ENCODE data around the gene ZNF354C.
A peak's percentile ranks its signal among the peaks of the same experiment; 100 is the strongest.
"Not testable (repeated sequence)": the region's sequence is repeated elsewhere in the genome, so short reads cannot be mapped to it uniquely, and the experiment has no call there.

The ZNF354C gene

DNA sequence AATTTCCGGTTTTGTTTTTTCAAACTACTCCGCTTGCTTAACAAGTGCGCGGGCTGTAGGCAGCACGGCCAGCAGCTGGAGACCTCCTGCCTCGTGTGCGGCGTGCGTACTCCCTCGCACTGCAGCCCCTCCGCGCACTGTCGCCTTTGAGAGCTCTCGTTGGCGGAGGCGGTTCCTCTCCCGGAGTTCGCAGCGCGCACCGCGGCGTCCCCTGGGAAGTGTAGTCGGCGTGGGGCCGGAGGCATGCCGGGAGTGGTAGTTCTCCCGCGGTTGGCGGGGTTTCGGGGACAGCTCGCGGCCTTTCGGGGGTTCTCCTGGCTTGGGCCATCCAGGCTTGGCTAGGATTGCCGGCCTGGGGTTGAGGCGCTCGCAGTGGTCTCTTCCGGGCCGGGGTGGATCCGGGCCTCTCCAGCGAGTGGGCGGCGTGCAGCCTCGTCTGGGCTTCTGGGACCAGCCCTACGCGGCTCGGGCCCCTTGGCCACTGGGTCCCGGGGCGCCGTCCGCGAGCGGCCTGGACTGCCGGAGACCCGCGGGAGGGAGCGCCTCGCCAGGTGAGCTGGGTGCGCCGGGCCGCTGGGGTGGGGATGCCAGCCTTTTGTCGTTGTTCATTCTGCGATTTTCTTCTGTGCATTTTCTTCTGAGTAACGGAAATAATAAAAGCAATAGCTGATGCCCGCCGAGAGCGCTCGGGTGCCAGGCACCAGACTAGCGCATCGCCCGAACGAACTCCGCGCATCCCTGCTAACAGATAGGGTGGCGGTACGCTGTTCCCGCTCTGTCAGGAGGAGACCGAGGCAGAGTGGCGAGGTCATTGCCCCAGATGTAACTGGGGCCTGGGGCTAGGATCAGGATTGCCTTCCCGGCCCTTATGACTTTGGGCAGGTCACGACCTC, at the start of gene ZNF354C:
Gene ZNF354C (plus strand): TSS at position 258 of the 893 bp plus-strand sequence. CDS start 1,696 bp downstream, outside the sequence.
- peak; percentile 90 for DNase-seq

DNA sequence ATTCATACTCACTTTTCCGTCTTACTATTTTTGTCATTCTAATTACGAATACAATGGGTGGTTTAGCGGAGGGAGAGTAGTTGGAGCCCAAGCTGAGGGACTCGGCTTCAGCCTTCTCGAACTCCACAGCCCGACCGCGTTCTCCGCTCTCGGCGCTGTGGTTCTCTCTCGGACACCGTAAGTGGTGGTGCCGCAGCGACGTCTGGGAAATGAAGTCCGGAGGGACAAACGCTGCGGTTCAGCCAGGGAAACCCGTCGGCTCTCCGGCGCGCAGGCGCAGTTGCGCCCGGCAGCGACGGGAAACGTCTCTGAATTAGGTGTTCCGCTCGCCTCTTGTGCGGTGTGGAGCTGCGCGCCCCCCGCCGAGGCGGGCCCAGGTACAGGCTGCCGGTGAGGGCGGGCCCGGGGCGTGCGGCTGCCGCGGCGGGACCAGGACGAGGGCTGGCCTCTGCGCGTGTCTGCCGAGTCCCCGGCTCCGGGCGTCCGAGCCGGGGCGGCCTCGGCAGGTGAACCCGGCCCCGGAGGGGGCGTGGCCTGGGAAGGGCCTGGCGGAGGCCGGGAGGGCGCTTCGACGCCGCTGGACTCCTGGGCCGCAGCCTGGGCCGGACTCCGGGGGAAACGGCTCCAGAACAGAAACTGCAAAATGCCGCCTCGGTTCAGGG, 36.5 kb upstream of the ZNF354C start, which contains the start of gene ZNF879:
Gene ZNF879 (plus strand): TSS at position 277 of the 662 bp plus-strand sequence. CDS start 1,201 bp downstream, outside the sequence.
- peak; percentile 98 for DNase-seq

DNA sequence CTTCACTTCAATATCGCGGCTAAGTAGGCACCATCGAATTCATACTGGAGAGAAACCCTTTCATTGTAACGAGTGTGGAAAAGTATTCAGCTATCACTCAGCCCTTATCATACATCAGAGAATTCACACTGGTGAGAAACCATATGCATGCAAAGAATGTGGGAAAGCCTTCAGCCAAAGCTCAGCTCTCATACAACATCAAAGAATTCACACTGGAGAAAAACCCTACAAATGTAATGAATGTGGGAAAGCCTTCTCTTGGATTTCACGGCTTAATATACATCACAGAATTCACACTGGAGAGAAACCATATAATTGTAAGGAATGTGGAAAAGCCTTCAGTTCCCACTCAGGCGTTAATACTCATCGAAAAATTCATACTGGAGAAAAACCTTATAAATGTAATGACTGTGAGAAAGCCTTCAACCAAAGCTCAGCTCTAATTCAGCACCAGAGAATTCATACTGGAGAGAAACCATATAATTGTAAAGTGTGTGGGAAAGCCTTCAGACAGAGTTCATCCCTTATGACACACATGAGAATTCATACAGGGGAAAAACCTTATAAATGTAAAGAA, 27.1 kb upstream of the ZNF354C start:
- no peak for DNase-seq

DNA sequence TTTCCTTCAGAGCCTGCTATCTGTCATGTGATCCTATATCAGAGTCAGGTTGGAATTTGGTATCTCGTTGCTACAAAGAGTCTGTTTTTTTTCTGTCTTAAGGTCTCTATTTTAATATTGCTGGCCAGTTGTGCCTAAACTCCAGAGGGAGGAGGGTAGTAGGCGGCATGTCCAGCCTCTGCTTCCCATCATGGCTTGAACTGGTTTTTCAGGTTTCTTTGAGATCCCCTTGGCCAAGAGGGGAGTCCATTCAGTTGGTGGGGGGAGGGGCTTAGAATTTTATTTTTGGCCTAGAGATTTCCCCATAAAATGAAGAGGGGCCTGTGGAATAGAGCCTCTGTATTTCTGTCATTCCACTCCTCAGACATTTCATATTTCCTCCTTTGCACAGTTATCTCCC, 15.4 kb upstream of the ZNF354C start:
- DNase-seq: no peak

DNA sequence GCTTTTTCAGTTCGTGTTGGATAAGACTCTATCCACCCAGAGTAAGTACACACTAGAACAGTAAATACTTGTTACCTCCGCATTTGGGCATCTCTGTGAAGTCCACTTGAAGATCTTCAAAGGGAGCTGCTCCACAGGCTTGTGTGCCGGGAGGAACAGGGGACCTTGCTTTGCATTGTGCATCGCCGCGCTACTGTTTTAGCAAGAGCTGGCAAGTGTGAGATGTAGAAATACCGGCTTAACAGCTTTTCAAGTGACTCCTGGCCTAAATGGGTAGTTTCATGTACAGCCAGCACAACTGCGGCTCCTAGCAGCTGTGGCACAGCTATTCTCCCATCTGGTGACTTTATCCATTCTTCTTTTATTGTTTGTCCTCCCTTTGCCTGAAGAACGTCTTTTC, 8.4 kb upstream of the ZNF354C start:
- no peak for DNase-seq

DNA sequence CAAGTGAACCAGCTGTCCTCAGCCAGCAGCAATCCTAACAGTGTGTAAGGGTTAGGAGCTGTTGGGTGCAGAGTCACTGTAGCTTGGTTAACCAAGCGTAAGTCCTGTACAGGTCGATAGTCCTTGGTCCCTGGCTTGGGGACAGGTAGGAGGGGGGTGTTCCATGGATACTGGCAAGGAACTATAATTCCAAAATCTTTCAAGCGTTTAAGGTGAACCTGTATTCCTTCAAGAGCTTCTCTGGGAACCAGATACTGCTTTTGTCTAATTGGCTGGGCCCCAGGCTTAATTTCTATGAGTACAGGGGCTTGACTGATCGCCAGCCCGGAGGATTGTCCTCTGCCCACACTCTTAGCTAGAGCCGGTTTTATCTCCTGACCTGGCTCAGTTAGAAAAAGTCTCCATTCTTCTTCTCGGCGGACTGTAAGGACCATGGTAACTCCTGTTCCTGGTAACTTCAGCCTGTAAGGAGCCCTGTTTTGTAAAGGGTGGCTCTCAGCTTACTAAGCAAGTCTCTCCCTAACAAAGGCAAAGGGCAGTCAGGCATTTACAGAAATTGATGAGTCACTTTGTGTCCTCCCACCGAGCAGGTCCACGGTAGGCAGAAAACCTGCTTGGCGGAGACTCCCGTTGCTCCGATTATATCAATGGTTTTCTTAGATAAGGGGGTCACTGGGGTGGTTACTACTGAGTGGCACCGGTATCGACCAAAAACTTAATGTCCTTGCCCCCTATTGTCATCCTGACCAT, 6.0 kb upstream of the ZNF354C start:
- DNase-seq: no peak

DNA sequence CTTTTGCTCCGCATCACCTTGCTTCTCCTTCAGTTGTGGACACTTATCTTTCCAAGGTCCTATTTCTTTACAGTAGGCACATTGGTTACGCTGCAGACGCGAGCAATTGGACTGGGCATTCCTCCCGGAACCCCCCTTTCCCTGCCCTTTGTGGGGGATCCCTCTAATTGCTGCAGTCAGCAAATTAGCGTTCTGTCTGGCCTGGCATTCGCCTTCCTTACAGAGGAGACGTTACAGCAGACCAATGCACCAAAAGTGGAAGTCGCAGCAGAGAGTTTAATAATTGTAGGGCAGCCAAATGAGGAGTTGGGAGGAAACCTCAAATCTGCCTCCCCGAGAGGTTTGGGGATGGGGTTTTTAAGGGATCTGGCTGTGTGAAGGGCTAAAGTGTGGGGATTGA, 5.3 kb upstream of the ZNF354C start:
- no peak for DNase-seq

DNA sequence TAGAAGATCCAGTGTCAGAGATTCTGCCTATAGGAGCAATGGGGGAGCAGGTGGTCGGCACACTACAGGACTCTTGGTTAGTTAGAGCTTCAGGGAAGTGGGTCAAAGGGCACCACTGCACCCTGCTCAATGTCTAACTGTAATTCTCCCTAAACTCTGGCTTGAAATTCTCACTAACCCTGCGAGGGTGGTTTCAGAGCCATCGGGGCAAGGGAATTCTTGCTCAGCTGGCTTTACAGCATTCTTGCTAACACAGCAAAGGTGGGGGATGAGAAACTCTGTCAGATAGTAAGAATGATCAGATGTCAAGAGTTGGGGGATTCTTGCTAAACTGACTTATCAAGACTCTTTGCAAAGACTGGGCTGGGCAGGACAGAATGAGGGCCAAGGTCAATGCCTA, 4.7 kb upstream of the ZNF354C start:
- no peak for DNase-seq

DNA sequence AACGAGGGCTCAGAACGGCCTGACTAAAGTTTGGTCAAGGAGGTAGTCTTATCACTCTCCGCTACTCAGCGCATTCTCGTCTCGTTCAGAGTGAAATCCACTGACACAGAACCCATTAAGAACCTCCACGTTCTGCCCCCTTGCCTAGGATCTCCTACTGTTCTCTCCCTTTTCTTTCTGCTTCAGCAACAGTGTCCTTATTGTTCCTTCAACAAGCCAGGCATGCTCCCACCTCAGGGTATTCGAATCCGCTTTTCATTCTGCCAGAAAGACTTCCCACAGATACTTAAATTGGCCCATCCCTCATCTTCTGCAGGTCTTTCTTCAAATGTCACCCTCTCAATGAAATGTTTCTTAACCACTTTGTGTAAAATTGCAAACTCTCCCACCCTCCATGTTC, 4.3 kb upstream of the ZNF354C start:
- DNase-seq: no peak

DNA sequence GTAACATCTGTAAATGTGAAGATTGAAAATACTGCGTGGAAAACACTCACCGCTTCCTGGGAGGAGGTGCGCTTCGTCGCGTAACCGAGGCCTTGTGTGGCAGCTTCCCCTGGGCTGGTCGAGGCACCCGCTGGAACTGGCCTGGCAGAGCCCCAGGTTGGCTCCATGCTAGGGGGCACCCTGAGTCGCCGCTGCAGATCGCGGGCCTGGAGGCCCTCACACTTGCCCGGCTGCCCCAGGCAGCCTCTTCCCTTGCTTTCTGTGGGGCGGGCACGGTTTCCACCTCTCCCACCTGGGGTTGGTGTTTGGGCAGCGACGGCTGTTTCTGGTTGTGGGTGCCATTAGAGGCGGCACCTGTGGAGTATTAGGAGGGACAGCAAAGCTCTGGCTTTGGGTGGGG, 852 bp downstream of the ZNF354C start:
- no peak for DNase-seq

DNA sequence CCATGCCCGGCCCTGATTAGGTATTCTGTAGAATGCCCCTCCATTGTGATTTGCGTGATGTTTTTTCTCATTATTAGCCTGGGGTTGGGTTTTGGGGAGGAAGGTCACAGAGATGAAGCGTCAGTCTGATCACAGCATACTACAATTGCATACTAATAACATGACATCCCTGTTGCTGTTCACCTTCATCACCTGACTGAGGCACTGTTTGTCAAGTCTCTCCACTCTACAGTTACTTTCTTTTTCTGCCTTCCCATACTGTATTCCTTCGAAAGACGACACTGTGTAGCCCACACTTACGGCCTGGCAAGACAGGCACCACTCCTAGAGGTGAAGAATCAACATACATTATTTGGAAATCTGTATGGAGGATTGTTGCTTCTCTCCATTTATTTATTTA, 5.5 kb downstream of the ZNF354C start:
- DNase-seq: no peak

DNA sequence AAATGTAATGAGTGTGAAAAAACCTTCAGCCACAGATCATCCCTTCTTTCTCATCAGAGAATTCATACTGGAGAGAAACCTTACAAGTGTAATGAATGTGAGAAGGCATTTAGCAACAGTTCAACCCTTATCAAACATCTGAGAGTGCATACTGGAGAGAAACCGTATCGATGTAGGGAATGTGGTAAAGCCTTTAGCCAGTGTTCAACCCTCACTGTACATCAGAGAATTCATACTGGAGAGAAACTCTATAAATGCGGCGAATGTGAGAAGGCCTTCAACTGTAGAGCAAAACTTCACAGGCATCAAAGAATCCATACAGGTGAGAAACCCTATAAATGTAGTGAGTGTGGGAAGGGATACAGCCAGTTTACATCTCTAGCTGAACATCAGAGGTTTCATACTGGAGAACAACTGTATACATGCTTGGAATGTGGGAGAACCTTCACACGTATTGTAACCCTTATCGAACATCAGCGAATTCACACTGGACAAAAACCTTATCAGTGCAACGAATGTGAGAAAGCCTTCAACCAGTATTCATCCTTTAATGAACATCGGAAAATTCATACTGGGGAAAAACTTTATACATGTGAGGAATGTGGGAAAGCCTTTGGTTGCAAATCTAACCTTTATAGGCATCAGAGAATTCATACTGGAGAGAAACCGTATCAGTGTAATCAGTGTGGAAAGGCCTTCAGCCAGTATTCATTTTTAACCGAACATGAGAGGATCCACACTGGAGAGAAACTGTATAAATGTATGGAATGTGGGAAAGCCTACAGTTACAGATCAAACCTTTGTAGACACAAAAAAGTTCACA, 19.2 kb downstream of the ZNF354C start:
- no peak for DNase-seq

DNA sequence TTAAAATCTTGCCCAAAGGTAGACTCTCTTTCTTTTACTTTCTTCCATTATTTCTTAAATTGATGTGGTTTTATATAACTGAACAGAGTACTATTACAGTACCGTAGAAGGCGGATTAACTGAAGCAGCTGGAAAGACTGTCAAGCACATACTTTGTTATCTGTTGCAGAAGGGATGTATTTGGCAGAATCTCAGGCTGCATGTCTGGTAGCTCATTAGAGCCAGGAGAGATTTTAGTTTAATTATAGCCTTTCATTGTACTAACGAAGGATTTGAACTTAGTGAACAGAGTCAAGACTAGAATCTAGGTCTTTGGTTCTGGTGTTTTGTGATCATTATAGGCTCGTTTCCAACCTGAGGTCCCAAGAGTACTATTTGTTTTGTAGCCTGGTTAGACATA, 20.6 kb downstream of the ZNF354C start:
- DNase-seq: no peak

DNA sequence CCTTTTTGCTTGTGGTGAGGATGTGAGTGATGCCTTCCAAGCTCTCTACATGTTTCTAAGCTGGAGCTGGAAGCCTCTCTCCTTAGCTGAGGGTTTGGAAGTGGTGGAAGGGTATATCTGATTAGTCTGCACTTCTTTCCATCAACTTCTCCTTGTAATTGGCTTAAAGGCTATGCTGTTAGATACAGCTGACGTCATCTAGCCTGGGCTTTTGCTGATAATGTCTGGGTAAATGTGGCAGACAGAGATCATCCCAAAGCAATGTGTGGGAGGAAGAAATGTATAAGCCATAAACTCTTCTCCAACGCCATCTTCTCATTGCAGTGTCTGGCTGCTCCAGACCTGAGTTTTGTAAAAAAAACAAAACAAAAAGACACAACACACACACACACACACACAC, 29.3 kb downstream of the ZNF354C start:
- no peak for DNase-seq

DNA sequence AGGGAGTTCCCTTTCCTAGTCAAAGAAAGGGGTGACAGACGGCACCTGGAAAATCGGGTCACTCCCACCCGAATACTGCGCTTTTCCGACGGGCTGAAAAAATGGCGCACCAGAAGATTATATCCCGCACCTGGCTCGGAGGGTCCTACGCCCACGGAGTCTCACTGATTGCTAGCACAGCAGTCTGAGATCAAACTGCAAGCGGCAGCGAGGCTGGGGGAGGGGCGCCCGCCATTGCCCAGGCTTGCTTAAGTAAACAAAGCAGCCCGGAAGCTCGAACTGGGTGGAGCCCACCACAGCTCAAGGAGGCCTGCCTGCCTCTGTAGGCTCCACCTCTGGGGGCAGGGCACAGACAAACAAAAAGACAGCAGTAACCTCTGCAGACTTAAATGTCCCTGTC, 41.1 kb downstream of the ZNF354C start:
- not testable (repeated sequence) for DNase-seq

DNA sequence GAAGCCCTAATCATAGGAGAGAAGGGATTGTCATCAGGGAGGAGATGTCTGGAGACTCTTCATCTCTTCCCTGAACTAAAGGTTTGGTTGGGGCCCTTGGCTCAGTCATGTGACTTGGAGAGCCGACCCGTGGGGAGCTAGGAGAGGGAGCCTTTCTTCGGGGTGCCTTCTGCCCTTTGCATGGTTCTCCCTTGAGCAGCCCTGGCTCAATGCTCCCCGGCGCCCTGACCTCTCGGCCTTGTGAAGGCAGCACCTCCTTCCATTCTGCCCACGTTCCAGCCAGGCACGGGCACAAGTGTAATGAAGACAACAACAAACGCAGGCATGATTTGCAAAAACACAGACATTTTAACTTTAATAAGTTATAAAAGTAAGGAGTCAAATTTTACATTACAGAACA, 50.4 kb downstream of the ZNF354C start:
- DNase-seq: no peak

DNA sequence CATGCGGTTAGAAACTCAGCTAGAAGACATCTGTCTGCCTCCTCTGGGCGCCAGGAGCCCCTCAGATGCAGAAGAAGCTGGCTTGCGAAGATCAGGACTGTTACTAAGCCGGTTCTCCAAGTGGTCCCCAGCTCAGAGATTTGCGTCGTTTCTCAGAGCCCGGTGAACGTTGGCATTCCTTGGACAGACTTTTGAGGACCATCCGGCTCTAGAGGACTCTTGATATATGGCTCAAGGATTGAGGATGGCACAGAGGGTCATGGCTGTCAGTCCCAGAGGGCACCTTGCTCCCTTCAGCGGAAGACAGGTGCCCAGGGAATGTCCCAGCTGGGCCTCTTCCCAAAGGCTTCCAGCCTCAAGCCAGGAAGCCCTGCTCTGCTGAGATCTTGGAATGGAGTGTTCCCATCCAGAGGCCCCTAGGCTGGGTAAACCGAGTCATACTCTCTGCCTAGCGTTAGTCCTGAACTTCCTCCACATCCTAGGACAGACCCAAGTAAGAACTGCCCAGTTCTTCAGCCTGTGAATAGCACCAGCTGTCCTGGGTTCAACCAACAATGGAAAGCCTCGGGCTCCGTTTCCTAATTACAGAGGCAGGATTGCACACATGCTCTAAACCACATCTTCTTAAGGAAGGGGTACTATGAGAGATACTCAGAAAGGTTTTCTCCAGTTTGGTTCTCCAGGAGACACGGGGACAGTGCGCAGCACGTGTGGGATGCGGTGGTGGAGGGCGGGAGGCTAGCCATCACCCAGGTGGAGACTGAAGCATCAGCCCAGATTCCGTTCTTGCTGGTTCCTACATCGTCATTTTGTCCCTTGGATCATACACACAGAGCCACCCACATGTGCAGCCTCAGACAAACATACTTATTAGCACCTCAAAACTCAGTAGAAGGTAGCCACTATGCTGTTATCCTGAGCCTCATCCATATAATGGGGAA, 51.4 kb downstream of the ZNF354C start:
- DNase-seq: no peak

DNA sequence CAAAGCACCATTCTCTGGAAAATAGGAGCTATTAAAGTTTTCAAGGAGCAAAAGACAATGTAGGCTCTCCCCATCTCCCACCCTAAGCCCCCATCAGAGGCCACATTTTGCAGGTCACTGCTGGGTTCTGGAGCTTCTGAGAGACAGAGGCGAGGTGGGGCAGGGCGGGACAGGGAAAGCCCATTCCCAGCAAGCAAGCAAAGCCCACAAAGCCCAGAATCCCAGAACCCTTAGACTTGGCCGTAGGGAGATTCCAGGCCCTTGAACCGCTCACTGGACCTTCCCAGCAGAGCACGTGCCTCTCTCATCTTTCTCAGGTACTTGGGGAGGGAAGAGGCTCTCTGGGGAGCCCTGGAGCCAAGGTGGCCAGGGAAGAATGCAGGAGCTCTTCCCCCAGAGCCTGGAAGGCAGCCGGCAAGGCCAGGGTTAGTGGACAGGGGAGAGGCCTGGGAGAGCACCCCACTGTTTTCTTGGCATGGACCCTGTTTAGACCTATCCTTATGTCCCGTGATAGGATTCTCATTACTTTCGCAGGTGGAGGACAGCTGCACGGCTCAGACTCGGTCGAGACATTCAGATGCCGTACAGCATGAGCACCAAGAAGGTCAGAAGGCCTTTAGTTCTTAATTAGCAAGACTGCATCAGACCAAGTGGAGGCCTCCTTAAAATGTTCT, 52.4 kb downstream of the ZNF354C start:
- no peak for DNase-seq

DNA sequence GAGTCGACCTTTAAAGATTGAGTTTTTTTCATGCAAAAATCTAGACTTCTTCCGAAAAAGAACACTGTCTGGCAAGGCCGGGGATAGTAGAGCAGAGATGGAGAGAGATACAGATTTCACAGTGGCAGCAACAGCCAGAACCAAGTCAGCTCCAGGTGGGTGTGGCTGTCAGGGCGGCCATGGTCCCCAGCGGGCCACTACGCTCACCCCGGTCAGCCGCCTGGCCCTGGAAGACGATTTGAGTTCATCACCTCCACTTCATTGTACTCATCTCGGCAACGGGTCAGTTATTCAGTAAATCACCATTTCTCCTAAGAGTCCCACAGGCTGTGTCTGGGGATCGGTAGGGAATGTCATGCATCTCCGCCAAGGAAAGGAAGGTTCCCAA, 53.0 kb downstream of the ZNF354C start:
- no peak for DNase-seq

DNA sequence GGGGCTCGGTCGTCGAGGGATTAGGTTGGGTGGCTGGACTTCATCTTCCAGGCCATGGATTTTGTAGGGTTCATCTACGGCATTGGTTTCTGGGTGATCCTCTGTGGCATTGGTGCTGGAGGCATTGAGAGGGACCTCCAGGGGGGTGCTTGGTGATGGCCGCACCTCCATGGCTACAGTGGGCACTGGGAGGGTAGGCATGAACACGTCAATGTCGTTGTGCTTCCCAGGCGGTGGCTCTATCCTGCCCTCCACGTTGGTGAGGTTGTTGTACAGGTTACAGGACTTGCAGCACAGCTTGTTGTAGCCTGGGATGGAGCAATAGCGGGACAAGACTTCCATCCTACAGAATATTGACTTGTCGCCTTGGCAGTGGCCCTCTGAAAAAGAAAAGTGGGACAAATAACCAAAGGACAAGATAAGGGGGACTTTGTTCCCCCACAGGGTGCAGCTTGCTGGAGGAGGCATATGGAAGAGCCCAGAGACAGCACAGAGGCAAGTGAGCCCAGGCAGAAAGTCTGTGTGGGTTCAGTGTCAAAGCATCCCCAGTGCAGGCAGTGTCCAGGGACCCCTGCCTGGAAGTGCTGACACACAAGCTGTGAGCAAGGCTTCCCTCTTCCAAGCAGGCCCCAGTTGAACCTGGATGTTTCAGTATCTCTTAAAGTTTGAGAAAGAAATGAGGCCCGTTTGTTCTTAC, 53.9 kb downstream of the ZNF354C start:
- DNase-seq: no peak
